Measurements from ENCODE around the gene GRHL3.
A peak's percentile ranks its signal among the peaks of the same experiment; 100 is the strongest.

The GRHL3 gene

DNA sequence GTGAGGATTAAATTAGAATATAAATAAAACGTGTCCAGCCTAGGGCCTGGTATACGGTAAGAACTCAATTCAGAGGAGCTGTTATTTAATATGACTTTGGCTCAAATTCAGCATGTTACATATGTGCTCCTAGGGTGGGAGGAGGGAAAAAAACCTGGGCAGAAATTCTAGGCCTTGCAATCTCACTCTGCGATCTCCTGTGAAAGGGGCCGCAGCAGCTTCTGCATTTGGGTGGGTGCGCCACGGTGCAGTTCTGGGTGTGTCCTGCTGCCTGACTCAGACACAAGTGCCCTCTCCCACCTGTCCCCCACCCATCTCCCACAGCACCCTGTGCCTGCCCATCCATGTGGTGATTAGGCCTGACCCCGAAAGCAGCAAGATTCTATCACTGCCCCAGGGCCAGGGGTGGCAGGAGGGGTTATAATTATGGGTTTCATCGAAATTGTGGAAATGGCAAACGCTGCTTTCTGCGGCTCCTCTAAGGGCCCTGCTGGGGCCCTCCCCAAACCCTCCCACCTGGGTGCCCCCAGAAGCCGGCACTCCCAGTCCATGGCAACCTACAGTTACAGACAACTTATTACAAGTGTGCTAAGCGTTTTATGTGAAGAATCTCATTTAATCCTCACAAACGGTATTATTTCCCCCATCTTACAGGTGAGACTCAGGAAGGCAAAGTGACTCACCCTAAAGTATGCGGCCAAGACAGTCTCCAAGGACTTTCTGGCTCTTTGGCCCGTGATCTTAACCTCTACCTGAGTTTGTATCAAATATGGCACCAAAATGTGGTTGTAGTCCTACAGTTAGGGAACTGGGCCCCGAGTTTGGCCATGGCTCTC, 25.5 kb upstream of the GRHL3 start:
- DNase-seq (no peak), ATAC-seq (no peak)

DNA sequence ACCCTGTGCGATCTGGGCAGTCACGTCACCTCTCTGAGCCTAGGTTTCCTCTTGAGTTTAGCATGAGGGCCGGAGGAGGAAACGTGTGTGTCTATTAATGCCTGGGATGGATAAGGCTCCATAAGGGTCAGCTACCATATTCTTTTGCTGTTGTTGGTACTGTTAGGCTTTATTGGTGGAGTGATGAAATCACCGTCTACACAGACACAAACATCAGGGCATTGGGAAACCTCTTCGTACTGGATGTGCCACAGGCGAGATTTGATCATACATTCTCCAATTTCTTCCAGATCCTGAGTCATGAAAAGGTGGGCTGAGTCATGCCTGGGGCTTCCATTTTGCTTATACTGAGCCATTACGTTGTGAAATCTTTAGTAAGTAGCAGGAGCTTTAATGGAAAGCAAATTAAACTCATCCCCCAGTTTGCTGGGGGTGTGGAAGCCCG, 24.9 kb upstream of the GRHL3 start:
- ATAC-seq (no peak), DNase-seq (no peak)

DNA sequence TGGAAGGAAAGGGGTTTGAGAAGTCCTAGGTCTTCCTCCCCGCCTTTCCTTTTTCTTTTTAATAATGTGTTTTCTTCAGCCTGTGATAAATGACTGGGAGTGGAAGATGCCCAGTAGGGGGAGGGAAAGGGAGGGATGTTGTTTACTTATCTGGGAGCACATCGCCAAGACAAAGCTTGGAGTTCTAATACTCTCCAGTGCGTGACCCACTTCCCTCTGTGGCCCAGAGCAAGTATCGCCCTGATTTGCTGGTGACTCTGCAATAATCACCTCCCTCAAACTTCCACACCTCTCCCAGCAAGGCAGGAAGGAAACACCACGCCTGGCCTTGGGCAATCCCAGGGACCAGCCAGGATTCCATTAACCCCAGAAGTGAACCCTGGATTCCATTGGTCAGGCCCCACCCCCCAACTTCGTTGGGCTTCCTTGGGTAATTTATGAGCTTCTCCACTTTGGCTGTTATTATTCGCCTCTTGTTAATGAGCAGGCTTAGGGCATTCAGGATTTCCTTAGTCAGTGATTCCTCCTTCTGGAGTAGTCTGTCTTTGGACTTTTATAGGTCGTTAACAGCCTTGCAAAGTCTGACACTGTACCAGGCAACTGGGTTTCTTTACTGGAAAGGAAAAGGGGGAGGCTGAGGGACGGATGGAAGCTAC, 24.3 kb upstream of the GRHL3 start:
- no peak for DNase-seq
- ATAC-seq = no peak

DNA sequence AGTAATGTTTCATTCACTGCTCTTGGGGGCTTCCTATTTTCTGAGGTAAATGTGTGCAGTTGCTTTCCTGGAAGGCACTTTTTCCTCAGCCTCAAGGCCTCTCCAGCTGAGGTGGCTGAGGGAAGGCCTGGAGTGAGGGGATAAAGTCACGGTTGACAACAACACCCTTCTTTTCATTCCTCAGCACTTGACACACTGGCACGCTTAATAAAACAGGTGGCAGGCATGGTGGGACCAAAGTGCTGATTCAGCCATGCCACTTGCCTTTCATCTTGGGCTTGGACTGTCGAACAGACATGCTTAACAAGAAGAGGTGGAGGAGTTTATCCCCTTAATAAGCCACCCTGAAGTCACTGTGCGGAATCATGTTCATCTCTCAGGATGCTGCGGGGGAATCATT, 23.6 kb upstream of the GRHL3 start:
- ATAC-seq (no peak), DNase-seq (no peak)

DNA sequence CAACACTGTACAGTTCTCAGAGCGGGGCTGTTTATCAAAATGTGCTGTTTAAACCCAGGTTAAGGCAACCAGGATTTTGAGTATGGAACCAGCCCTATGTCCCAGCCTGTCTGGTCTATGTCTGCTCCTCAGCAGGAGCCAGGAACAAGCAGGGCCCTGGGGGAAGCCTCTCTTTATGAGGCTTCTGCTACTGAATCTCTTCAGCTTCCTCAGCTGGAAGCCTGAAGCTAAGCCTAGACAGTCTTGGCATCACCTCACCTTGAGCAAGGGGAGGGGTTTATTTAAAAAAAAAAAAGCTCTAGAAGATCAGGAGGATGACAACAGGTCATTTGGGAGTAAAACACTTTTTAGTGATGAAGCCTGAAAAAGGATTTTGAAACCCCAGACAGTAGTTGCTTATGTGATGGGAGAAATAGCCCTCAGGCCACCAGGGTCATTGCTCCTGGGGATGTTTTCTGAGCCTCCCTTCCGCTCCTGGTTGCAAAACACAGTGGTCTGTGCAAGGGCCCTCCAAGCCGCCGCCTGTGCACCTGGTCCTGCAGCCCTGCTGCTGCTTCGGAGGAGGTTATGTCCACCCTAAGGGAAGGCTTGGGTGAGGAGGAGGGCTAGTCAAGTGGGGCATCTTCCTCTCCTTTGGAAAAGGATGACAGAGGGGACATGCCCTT, 21.8 kb upstream of the GRHL3 start:
- DNase-seq (no peak), ATAC-seq (no peak)

DNA sequence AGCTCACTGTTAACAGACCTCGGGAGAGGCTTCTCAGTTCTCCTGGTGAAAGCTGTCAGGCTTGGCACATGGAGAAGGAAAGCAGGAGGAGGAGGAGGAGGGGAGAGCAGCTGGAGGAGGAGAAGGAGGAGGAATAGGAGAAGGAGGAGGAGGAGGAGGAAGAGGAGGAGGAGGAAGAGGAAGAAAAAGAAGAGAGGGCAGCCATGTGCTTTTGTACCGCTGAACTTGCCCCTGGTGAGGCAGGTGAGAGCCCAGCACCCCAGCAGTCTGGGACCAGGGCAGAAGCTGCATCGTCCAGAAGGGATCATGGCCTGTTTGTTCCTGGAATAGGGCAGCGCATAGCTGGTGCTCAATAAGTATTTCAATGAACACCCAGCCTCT, 21.3 kb upstream of the GRHL3 start:
- no peak for DNase-seq
- no peak for ATAC-seq

DNA sequence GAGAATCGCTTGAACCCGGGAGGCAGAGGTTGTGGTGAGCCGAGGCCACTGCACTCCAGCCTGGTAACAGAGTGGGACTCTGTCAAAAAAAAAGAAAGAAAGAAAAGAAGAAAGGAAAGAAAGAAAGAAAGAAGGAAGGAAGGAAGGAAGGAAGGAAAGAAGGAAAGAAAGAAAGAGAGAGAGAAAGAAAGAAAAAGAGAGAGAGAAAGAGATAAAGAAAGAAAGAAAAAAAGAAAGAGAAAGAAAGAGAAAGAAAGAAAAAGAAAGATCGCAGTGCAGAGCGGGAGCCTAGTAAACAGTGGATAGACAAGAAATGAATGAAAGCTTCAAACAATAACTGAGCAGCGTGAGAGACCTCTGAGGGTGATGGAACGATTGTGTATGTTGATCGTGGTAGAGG, 20.6 kb upstream of the GRHL3 start:
- ATAC-seq (no peak), DNase-seq (no peak)

DNA sequence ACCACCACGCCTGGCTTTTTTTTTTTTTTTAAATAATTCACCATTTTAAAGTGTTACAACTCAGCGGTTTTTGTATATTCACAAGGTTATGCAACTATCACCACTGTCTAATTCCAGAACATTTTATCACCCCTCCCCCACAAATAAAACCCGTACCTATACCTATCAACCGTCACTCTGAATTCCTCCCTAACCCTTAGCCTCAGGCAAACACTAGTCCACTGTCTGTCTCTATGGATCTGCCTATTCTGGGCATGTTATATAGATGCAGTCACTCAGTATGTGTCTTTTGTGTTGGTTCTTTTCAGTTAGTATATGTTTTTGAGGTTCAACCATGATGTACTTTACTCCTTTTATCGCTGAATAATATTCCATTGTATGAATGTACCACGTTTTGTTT, 19.3 kb upstream of the GRHL3 start:
- no peak for ATAC-seq

DNA sequence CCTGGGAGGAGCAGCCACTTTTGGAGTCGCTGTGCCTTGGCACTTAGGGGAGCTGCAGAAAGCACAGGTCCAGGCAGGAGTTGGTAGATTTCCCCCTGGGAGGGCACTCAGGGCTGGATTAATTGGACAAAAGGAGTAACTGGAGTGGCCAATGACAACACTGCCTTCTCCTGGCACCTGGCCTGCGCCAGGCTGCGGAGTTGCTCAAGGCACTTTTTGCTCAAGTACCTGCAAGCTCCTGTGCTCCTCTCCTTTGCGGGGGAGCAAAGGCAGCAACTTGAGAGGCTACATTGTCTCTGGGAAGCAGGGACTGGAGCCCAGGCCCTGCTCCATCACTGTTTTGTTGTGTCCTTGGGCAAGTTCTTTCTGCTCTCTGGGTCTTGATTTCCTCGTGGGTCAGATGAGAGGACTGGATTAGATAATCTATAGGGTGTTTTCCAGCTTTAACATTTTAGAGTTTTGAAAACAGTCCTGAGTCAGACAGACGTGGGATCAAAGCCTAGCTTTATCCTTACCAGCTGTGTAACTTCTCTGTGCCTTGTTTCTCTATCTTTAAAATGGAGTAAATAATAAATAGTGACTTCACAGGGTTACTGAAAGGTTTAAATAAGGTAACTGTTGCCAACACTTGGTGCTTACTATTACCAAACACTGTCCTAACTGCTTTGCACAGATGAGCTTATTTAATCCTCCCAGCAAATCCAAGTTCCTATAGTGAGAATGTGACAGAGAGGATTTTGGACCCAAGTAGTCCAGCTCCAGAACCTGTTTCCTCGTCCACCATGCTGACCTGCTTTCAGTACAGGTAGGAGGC, 18.0 kb upstream of the GRHL3 start:
- DNase-seq (no peak), ATAC-seq (no peak)

More for the DNA sequence above, 19.3 kb upstream of the GRHL3 start:
- no peak for DNase-seq

DNA sequence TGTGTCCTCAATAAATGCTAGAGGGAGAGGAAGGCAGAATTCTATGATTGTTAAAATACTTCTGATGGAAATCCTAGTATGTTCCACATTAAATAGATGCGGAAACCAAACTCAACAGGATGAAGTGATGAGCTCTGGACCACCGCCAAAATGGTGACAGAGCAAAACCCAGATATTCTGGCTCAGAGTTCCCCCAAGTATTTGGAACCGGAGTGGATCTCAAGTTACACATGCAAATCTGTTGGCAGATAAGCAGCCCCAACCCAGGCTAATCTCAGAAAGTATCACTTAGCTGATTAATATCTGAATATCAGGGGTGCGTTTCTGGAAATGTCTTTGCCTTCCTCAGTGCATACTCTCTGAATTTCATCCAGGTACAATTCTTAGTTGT, 17.4 kb upstream of the GRHL3 start:
- ATAC-seq (no peak), DNase-seq (no peak)

DNA sequence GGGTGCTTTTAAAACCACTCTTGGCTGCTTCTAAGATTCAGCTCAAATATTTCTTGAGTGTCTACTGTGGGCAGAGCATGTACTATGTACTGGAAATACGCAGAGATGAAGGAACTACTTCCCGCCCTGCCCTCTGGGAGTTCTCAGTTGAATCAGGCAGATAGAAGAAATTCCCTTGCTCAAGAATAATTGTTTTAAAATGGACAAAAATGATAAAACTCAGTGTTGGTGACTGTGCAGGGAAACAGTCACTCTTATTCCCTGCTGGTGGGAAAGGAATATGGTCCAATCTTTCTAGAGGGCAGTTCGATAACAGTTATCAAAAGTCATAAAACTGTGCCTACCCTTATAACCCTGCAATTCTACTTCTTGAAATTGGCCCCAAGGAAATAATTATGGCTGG, 16.9 kb upstream of the GRHL3 start:
- DNase-seq = no peak
- ATAC-seq = no peak

DNA sequence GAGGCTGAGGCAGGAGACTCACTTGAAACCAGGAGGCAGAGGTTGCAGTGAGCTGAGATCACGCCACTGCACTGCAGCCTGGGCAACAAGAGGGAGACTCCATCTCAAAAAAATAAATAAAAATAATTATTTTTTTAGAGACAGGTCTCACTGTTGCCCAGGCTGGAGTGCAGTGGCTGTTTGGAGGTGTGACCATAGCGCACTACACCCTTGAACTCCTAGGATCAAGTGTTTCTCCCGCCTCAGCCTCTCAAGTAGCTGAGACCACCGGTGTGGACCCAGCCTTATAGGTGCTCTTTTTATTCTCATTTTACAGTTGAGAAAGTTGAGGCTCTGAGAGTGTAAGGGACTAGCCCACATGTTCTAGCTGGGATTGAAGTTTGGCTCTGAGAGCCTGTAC, 15.6 kb upstream of the GRHL3 start:
- ATAC-seq (no peak), DNase-seq (no peak)

DNA sequence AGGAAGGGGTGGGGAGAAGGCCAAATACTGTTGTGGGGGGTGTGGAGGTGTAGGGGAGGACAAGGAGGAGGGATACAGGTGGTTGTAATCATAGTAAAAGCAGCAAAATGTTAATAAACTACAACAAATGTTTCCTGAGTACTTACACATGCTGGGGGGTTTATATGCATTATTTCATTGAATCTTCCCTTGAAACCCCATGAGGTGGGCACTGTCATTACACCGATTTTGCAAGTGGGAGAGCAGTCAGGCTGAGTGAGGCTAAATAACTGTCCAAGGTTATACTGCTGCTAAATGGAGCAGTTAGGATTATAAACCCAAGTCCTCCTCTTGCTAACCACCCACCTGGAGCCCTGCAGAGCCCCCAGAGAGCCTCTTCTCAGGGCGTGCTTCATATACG, 14.4 kb upstream of the GRHL3 start:
- no peak for ATAC-seq
- DNase-seq = no peak

DNA sequence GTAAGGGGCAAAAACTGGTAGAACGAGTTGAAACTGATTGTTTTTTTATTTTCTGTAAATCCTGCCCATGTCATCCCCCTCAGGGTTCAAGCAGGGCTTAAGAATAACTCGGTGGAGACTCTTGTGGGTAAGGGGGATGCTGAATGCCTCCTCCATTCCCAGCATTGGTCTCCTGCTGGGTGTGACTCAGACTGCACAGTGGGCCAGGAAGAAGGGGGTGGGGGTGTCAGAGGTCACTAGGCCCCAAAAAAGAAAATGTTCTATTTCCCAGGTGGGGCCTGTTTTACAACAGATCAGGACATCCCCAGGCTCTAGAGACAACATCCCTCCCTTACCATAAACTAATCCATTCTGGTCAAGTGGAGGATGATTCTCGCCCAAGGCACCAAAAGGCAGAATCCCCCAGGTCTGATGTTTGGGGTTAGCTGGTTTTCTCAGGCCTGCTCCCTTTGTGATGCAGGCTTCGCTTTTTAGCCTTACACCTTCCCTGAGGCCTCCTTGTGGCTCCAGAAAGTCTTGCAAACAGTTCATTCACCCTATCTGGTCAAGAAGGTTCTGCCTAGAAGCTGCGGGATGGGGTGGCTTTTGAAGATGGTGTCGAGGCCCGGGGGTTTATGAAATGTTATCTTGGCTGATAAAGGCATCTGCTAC, 10.7 kb upstream of the GRHL3 start:
- no peak for DNase-seq
- ATAC-seq = no peak

DNA sequence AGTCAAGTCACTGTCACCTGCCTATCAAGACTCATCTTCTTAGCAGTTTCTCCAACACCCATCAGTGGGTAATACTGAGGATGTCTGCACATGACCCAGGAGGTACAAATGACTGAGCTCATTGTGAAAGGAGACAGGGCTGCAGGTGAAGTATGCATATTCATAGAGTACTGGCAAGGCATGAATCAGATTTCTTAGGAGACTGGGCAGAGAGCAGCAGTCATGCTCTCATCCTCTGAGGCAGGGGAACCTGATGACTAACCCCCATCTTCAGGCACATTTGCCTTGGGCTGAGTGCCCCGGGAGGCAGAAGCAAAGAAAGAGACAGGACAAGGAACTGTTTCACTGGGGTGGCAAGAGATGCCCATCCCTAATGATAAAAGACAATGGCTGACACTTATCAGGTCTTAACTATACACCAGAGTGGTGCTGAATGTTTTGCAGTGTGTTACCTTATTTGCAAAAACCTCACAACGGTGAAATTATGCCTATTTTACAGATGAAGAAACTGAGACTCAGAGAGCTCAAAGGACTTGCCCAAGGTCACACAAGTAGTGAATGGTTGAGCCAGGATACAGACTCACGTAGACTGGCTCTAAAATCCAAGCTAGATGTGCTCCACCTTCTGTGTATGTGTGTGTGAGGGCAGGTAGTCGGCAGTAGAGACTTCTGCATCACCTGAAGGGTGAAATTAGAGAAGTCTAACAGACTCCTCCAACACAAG, 9.2 kb upstream of the GRHL3 start:
- DNase-seq = no peak

DNA sequence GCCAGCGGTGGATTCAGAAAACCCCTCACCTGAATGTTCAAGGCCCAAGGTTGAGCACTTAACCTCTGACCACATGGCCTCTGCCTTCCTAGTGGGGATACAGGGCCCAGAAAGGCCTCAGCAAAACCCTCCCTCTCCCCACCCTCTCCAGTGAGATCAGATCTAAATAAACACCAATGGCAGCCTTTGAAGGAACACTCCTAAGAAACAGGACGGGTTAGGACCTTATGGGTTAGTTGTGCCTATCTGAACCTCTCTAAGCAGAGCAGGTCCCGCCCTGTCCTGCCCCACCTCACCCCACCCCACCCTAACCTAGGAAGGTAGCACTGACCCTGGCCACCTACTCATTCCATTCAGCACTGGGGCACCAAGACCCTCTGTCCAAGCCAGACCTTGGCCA, 7.9 kb upstream of the GRHL3 start:
- ATAC-seq (no peak), DNase-seq (no peak)

More for the DNA sequence above, 9.2 kb upstream of the GRHL3 start:
- ATAC-seq = peak; percentile 72

DNA sequence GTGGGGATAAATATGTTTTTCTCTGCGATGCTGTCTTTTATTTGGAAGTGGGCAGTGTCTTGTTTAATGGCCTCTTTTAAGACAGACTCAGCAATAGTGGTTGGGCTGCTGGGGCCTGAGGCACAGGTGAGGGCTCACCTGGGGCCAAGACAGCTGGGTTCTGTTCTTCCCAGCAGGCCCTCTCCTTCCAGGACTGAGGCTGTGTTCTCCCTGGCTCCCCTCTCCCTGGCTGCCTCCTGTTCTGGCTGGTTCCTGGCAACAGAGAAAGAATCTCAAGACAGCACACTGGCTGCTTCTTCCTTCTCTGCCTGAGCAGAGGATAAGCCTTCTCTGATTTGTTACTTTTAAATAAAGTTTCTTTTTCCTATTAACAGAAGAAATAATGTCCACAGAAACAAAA, 7.4 kb upstream of the GRHL3 start:
- DNase-seq (no peak), ATAC-seq (no peak)

DNA sequence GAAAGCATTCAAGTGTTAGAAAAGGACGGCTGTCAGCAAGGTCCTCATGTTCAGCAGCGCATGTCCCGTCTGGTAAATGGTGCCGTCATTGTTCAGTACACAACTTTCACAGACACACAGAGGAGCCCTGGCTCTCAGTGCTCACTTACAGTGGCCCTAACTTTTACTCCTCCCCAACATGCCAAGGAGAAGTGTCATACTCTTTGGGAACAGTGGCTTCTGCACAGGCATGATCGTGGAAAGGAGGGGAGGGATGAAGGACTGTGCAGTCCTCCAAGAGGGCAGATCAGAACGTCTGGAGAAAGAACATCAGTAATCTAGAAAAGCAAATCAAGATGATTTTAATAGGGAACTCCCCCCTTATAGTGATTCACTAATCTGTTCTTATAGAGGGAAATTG, 3.8 kb upstream of the GRHL3 start:
- DNase-seq = no peak
- peak; percentile 9 for ATAC-seq

DNA sequence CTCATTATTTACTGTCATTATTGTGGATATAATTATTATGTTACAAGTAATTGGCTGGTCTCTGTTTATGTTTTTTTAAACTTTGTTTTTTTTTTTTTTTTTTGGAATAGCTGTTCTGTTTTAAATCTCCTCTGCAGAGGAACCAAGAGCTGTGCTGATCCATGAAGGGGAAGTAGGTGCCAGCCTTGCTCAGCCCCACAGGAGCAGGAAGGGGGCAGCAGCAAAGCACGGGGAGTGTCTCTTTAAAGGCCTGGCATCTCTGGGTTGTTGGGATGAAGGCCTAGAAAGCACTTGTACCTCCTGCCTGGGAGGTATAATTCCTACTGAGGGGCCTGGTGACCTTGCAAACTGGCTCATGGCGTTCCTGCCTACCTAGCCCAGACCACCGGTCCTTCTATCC, 2.5 kb upstream of the GRHL3 start:
- ATAC-seq = no peak
- no peak for DNase-seq

DNA sequence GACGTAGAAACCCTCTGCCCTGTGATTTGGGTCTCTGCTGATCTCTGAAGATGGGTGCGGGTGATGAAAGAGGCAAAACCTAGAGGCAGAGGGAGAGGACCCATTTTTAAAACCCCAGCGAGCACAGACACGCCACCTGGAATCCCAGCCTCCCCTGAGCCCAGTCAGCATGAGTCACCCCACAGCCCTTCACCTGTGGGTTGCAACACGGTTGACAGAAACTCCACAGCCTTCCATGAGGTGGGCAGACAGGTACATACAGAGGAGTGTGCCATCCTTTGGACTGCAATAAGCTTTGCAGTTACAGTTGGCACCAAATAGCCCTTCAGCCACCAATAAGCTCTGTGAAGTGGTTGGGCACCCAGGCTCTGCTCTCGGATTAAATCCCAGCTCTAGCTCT, 2.1 kb upstream of the GRHL3 start:
- no peak for DNase-seq

DNA sequence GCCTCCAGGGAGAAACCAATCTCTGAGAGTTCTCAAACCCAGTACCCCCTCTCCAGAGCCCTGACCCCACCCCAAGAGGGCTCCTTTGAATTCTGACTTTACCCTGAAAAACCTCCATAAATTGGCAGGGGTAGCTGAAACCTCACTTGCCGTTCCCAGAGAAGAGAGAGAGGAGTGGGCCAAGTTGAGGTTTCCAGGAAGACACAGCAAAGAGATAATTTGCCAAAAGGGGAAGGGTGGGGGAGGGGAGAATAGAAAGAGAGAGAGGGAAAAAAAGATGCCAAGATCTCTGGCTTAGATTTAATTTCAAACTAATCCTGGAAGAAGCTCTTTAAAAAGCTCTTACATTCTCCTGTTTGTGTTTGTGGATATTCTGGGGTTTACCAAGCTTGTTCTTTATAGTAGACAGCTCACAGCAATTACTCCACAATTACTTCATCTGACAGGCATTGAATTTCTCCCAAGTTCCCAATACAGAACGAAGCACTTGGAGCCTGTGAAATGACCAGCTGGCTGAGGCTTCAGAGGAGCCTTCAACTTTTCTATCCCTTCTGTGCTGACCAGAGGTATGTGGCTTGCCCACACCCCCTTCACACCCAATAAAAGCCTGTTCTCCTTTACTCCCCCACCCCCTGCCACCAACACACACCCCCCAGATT, 1.1 kb upstream of the GRHL3 start:
- ATAC-seq = no peak
- DNase-seq = no peak

More for the DNA sequence above, 2.1 kb upstream of the GRHL3 start:
- no peak for ATAC-seq
